ENCODE measurements around the gene SLC2A11. TPM values are rescaled to one million over a fixed set of nuclear protein-coding genes. Genes with fewer than 3 reads are reported as not detected.
A peak's percentile ranks its signal among the peaks of the same experiment; 100 is the strongest.
"Not testable (repeated sequence)": the region's sequence is repeated elsewhere in the genome, so short reads cannot be mapped to it uniquely, and the experiment has no call there.

Gene SLC2A11
- total RNA-seq, 1 experiment from 2014 or later, result 10.7 TPM

DNA sequence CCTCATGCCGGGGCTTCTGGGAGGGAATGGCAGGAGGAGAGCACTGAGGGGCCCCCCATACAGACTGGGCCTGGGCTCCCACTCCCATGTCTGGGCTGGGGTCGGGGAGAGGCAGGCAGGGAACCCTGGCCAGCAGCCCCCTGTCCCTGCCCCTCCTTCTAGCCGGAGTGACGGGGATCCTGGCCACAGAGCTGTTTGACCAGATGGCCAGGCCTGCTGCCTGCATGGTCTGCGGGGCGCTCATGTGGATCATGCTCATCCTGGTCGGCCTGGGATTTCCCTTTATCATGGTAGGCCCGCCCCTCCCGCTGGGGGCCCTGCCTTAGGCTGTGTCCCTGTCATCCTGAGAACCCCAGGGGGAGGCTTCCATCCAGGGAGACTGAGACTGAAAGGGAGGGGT, 26.5 kb downstream of the SLC2A11 start:
- DNase-seq (ENCODE audit: extremely low read depth, low read depth), result no peak

DNA sequence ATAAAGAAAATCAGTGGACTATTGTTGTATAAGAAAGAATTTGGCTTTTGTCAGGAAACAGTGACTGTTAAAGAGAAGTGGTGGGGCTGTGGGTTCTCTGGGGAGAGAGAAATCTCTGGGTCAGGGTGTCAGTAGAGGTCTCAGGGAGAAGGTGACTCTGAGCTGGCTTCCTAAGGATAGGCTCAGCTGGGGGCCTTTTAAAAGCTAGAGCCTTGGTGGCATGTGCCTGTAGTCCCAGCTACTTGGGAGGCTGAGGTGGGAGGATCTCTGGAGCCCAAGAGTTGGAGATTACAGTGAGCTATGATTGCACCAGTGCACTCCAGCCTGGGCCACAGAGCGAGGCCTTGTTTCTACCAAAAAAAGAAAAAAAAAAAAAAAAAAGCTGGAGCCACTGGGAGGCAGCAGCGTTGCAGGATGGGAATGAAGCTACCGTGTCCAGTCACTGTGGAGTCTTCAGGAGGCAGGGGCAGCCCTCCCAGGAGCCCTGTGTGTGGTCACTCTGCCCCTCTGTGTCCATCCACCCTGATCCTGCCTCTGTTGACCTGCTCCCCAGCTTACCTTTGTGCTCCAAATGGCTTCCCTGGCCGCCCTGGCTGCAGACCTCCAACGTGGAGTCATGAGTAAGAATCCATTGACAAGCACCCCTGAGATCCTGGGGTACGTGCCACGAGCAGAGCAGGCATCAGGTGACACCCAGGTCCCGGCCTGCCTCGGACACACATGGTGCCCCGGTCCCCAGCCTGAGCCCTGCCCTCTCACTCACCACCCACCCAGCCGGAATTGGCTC, 31.1 kb downstream of the SLC2A11 start:
- peak; percentile 20 for DNase-seq (ENCODE audit: extremely low read depth, low read depth)

DNA sequence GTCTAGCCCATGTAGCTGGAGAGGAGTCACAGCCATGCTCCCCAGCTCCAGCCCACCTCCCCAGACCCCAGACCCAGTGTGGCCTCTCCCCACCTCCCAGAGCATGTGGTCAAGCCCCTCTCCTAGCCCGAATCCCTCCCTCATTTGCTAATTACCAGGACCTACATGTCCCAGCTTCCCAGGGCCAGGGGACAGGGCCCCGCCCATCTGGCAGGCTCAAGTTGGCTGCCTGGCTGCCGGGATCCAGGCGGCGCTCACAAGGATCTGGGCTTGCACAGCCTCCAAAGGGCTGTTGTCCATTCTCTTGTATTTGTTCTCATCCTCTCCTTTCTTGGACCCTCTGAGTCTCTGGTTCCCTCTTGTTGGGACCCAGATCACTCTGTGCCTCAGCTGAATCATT, 31.9 kb downstream of the SLC2A11 start:
- DNase-seq (ENCODE audit: extremely low read depth, low read depth), result no peak

DNA sequence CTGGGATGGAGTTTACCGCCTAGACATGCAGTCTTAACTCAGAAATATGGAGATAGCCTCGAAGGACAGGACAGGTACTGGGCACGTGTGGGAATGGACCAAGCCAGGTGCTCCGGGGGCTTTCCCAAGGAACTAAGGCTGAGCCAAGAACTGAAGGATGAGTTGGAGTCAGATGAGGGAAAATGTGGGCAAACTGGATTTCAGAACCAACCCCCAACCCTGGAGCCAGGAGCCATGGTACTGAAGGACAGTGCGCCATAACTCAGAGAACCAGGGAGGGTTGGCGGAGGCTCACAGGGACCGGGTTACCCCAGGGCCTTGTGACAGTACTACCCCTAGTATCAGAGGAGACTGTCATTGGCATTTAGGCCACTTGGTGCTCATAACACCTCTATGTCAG, 34.1 kb downstream of the SLC2A11 start:
- no peak for DNase-seq (ENCODE audit: extremely low read depth, low read depth)

DNA sequence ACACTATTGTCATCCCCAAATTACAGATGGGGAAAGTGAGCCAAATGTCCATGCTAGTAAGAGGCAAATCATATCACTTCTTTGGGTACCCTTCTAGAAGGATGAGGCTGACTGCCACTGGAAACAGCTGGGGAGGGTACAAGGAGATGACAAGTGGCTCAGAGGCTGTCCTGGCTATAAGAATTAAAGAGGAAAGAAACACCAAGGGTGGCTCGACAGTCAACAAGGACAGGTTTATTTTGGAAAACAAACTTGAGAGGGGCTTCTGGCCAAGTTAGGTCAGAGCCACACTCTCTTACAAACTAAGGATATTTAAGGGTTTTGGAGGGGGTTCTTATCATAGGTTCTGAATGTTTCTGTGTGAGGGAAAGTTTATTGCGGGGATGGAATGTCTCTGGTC, 34.5 kb downstream of the SLC2A11 start:
- DNase-seq (ENCODE audit: extremely low read depth, low read depth), result no peak

DNA sequence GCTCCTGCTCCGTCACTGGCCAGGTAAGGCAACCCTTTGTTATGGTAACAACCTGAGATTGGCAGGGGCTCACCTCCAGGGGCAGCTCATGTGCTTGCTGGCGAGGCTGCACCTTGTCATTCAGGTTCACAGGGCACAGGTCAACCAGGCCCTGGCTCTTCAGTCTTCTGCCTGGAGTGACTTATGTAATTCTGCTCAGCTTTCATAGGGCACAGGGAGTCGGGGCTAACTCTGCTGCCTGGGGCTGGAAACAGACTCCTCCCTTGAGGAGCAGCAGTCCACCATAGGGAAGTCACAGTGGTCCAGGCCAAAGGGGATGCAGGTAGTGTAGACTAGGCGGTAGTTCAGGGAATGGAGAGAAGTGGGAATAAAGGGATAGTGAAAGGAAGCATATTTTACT, 35.0 kb downstream of the SLC2A11 start:
- no peak for DNase-seq (ENCODE audit: extremely low read depth, low read depth)

DNA sequence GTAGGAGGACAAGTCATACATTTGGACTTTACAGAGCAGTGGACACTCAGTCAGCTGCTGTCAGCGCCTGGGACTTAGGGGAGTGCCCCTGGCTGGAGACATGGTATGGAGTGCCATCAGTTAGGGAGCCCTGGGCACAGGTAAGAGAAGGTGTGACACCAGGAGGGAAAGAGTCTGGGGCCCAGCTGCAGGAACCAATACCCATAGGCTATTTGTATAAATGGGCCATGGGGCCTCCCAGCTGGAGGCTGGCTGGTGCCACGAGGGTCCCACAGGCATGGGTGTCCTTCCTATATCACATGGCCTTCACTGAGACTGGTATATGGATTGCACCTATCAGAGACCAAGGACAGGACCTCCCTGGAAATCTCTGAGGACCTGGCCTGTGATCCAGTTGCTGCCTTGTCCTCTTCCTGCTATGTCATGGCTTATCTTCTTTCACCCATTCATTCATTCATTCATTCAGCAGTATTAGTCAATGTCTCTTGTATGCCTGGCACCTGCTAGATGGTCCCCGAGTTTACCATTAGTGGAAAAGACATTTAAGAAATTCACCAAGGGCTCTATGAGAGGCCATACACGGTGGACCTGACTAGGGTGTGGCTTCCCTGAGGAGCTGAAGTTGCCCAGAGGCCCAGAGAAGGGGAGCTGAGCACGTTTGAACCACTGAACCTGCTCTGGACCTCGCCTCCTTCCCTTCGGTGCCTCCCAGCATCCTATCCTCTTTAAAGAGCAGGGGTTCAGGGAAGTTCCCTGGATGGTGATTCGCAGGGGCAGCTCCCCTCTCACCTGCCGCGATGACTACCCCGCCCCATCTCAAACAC, 35.7 kb downstream of the SLC2A11 start:
- no peak for DNase-seq (ENCODE audit: extremely low read depth, low read depth)

DNA sequence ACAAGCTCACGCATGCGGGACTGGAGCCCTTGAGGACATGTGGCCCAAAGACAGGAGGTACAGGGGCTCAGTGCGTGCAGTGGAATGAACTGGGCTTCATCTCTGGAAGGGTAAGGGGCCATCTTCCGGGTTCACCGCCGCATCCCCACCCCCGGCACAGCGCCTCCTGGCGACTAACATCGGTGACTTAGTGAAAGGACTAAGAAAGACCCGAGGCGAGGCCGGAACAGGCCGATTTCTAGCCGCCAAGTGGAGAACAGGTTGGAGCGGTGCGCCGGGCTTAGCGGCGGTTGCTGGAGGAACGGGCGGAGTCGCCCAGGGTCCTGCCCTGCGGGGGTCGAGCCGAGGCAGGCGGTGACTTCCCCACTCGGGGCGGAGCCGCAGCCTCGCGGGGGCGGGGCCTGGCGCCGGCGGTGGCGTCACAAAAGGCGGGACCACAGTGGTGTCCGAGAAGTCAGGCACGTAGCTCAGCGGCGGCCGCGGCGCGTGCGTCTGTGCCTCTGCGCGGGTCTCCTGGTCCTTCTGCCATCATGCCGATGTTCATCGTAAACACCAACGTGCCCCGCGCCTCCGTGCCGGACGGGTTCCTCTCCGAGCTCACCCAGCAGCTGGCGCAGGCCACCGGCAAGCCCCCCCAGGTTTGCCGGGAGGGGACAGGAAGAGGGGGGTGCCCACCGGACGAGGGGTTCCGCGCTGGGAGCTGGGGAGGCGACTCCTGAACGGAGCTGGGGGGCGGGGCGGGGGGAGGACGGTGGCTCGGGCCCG, 36.5 kb downstream of the SLC2A11 start, which contains the start of gene MIF:
TSS of gene MIF (plus strand) at position 439 of the 765 bp plus-strand sequence. CDS start at position 531, 92 bp downstream.
- peak; percentile 81 for DNase-seq (ENCODE audit: extremely low read depth, low read depth)

DNA sequence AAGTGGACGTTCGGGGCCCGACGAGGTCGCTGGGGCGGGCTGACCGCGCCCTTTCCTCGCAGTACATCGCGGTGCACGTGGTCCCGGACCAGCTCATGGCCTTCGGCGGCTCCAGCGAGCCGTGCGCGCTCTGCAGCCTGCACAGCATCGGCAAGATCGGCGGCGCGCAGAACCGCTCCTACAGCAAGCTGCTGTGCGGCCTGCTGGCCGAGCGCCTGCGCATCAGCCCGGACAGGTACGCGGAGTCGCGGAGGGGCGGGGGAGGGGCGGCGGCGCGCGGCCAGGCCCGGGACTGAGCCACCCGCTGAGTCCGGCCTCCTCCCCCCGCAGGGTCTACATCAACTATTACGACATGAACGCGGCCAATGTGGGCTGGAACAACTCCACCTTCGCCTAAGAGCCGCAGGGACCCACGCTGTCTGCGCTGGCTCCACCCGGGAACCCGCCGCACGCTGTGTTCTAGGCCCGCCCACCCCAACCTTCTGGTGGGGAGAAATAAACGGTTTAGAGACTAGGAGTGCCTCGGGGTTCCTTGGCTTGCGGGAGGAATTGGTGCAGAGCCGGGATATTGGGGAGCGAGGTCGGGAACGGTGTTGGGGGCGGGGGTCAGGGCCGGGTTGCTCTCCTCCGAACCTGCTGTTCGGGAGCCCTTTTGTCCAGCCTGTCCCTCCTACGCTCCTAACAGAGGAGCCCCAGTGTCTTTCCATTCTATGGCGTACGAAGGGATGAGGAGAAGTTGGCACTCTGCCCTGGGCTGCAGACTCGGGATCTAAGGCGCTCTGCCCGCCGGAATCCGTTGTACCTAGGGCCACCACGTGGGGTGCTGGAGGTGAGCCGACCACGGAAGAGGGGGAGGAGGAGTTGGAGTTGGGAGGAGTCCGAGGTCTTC, 37.3 kb downstream of the SLC2A11 start:
- peak; percentile 60 for DNase-seq (ENCODE audit: extremely low read depth, low read depth)

DNA sequence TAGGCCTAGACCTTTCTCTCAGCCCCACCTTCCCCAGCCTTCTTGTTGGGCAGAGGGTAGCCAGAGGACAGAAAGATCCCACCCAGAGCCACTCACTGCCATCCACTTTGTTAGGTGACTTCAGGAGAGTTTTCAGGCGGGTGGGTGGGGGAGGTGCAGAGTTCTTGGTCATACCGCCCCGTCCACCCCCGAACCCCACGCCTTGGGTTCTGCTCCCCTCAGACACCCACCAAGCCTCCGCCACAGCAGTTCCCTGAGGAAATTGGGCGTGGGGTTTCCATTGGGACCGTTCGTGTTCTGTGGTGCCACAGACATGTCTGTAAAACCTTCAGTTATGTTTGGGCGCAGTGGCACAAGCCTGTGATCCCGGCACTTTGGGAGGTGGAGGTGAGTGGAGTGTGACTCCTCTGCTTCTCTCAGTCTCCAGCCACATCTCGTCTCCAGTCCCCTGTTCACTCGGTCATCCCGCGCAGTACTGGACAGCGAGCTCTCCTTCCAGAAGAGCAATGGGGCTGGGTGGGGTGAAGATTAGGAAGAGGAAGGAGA, 38.0 kb downstream of the SLC2A11 start:
- no peak for DNase-seq (ENCODE audit: extremely low read depth, low read depth)

DNA sequence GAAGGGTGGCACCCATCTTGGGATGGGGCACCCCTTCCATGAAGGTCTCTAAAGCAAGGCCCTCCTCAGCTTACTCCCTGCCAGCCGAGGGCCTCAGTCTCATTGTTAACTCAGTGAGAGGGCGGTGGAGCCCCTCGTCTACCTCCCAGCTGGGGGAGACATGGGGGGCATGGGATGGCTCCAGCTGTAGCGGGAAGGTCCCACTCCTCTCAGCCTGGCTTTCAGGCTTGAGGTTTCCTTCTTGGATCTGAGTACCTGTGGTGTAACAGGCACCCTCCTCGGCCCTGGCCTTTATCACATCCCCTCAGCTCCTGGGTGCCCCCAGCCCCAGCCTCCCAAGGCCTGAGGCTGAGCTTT, 38.5 kb downstream of the SLC2A11 start:
- no peak for DNase-seq (ENCODE audit: extremely low read depth, low read depth)

DNA sequence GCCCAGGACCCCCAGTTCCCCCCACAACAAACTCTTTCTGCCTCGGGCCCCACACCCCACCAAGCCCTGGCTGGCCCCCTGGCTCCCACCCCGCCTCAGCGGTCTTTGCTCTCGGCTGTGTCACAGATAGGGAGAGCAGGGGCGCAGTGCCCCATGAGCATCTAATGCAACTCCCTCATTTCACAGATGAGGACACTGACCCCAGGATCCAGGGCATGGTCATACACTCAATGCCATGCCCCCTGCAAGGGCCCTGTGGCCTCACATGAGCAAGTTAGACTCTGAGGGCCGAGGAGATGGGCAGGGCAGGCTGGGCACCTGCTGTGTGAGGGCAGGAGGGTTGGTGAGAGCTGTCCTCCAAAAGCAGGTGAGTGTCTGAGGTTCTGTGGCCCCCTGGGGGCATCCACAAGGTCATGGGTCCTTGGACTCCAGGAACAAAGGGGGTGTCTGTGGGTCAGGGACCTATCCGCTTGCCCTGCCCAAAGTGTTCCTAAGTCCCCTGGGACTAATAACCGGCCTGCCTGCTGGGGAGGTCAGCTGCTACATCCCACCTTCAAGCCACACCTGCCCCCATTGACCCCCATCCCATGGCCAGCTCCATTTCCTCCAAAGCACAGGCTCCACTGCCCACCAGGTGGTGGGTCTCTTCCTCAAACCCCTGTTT, 39.0 kb downstream of the SLC2A11 start:
- no peak for DNase-seq (ENCODE audit: extremely low read depth, low read depth)

DNA sequence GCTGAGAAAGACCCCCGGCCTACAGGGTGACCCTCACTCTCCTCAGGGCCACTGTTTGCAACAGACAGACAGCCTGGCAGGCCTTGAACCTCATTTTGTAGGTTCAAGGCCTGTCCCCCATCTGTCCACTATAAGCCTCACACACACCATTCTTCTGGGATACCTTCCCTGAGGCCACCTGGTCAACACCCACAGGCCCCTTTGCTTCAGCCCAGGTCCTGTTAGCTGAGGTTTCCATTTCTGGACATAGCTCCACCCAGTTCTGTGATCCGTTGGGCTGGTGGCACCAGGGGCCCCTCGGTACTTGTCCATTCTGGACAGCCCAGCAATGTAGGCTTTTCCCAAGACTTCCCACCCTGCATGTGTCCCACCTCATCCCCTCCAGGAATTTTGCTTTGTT, 39.6 kb downstream of the SLC2A11 start:
- DNase-seq (ENCODE audit: extremely low read depth, low read depth), result no peak

DNA sequence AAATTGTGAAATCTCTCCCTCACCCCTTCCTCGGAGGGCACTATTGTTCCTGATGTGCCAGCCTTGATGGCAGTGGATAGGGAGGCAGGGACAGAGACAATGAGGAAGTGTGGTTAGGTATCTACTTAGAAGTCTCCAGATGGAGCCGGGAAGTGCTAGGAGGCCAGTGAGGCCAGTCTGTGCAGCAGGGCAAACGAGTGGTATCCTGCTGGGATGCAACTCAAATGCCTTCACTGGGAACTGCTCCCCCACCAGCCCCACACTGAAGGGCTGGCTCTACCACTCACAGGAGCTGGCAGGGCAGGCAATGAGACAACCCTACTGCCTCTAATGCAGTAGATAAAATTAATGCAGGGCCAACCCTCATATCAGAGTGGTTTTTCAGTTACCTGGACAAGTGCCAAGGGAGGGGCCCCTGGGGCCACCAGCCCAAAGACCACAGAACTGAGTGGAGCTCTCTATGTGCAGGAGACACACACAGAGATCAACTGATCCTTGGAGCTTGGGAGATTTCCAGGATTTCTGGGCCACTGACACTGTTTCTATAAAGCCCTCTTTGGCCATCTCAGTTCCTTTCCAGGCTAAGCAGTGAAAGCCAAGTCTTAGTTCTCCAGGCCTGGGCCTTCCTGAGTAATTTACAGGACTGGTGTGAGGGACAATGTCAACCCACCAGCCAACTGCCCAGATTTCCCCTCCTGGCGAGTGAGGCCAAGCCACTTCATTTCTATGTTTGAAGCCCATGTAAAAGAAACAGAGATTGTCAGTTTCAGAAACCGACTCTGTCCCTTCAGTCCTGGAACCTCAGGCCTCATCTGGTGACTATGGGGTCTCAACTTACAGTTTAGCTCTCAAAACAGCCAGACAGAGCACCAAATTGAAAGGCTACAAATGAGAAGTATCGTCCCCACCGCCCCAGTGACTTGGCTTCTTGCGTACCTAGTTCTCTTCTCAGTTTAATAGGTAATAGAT, 40.6 kb downstream of the SLC2A11 start:
- DNase-seq (ENCODE audit: extremely low read depth, low read depth), result no peak

DNA sequence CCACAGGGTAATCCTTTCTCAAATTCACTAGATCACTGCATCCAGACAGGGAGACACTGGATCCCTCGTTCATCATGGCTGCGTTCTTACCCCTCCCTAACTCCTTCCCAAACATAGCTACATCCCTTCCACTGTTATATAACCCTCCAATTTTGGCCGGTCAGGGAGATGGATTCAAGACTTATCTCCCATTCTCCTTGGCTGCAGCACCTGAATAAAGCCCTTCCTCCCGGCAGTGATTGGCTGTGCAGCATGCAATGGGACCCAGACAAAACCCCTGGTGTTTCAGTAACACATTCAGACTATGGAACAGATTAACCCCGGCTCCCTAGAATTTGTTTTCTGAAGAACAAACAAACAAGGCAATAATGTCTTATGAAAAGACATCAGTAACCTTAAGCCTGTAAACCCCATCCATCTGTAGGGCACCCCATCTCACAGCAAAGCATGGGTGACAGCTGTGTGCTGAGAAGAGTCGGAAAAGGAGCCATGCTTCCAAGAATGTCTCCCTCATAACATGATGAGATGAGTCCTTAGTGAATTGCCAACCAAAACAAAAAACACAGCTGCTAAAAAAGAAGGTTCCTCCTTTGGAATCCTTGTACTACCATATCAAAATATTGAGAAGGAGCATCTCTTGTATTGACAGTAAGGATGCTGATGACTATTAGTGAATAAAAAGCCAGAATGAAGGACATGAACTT, 41.5 kb downstream of the SLC2A11 start:
- no peak for DNase-seq (ENCODE audit: extremely low read depth, low read depth)

DNA sequence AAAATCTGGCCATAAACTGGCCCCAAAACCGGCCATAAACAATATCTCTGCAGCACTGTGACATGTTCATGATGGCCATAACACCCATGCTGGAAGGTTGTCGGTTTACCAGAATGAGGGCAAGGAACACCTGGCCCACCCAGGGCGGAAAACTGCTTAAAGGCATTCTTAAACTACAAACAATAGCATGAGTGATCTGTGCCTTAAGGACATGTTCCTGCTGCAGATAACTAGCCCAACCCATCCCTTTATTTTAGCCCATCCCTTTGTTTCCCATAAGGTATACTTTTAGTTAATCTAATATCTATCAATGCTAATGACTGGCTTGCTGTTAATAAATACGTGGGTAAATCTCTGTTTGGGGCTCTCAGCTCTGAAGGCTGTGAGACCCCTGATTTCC, 42.6 kb downstream of the SLC2A11 start:
- DNase-seq (ENCODE audit: extremely low read depth, low read depth), result not testable (repeated sequence)

DNA sequence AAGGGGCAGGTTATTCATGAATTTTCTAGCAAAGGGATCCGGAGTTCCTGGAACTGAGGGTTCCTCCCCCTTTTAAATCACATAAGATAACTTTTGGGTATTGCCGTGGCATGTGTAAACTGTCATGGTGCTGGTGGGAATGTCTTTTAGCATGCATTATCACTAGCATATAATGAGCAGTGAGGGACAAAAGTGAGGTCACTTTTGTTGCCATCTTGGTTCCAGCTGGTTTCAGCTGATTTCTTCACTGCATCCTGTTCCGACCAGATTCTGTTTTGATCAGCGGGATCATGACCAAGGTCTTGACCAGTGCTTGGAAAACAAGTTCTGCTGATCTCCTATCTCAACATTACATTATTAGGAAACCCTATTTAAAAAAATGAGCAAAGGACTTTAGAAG, 43.9 kb downstream of the SLC2A11 start:
- no peak for DNase-seq (ENCODE audit: extremely low read depth, low read depth)

All from NCI-H460 (cell line).